Loucy (cell line): Measurements from ENCODE around the gene NCOA1.

Experiments
- CTCF ChIP-seq: fragments of 200-600 bp; sonication (generic); conservative IDR thresholded peaks from 2 replicates; pipeline ENCODE4 v1.5.1; 2014; ENCODE audit warnings: mild to moderate bottlenecking, antibody characterized with exemption, low read length
- EZH2phosphoT487 ChIP-seq: fragments of 200-600 bp; IDR thresholded peaks from 2 replicates; pipeline ENCODE4 v1.6.1; 2018; ENCODE audit warnings: antibody characterized with exemption, mild to moderate bottlenecking, moderate library complexity, borderline replicate concordance

GRCh38 chr2:24546669-24547068 lies 55.6 kb downstream of the NCOA1 start:
- TF ChIP-seq CTCF (no peak), EZH2phosphoT487 (no peak)
